Endothelial cell (in vitro differentiated cells): ENCODE measurements around the gene PPL. TPM values are rescaled to one million over a fixed set of nuclear protein-coding genes. Genes with fewer than 3 reads are reported as not detected.

Experiments used
- DNase-seq: peaks from one replicate; pipeline ENCODE4 v3.0.0; 2021; ENCODE audit warnings: low spot score
- H3K27ac Mint-ChIP-seq: one replicate; pipeline ENCODE4 v1.8.0; 2021; ENCODE audit warnings: mixed read lengths, inconsistent platforms; ENCODE audit not compliant: unreplicated experiment
- H3K27me3 Mint-ChIP-seq: one replicate; pipeline ENCODE4 v1.8.0; 2021; ENCODE audit warnings: mild to moderate bottlenecking, moderate library complexity, mixed read lengths, inconsistent platforms; ENCODE audit not compliant: unreplicated experiment
- H3K36me3 Mint-ChIP-seq: one replicate; pipeline ENCODE4 v1.8.0; 2021; ENCODE audit warnings: mild to moderate bottlenecking, low read depth, mixed read lengths, inconsistent platforms; ENCODE audit not compliant: unreplicated experiment
- H3K4me1 Mint-ChIP-seq: one replicate; pipeline ENCODE4 v1.8.0; 2021; ENCODE audit warnings: mild to moderate bottlenecking, mixed read lengths, inconsistent platforms; ENCODE audit not compliant: unreplicated experiment
- H3K4me3 Mint-ChIP-seq: one replicate; pipeline ENCODE4 v1.8.0; 2021; ENCODE audit warnings: mild to moderate bottlenecking, mixed read lengths, inconsistent platforms; ENCODE audit not compliant: unreplicated experiment
- H3K9me3 Mint-ChIP-seq: one replicate; pipeline ENCODE4 v1.8.0; 2021; ENCODE audit warnings: mixed read lengths, inconsistent platforms; ENCODE audit not compliant: unreplicated experiment
- CTCF ChIP-seq: fragments of 200-600 bp; sonication (generic); IDR thresholded peaks from one replicate; pipeline ENCODE4 v1.5.0; 2021; ENCODE audit warnings: antibody characterized with exemption; ENCODE audit not compliant: unreplicated experiment
- total RNA-seq: library from RNA; stranded (reverse); fragmentation: NEBNext Ultra II Directional; extraction: Animal tissue kit (Norgen Biotek cat#: 25700); gene quantifications from one replicate; pipeline ENCODE4 v1.2.1, GENCODE V29; 2021; ENCODE audit not compliant: unreplicated experiment

The PPL gene
- total RNA-seq, 1 donor from 2014 or later = 1.1 TPM

GRCh38 chr16:4891886-4892216 is 45.1 kb downstream of the PPL start:
- H3K36me3 Mint-ChIP-seq = peaks cover 15% of the 10 kb centered on the region
- H3K27ac Mint-ChIP-seq = no peak overlapping the region
- H3K9me3 Mint-ChIP-seq = no peaks in the 10 kb centered on the region
- H3K27me3 Mint-ChIP-seq = peaks cover 10% of the 10 kb centered on the region
- no peaks in the 10 kb centered on the region for H3K4me1 Mint-ChIP-seq
- no peak overlapping the region for H3K4me3 Mint-ChIP-seq
- TF ChIP-seq CTCF = no peak
- no peak for DNase-seq

- TF ChIP-seq CTCF = no peak
- H3K27ac Mint-ChIP-seq = no peak overlapping the region
- H3K4me1 Mint-ChIP-seq = no peaks in the 10 kb centered on the region
- no peaks in the 10 kb centered on the region for H3K9me3 Mint-ChIP-seq
- peaks cover 17% of the 10 kb centered on the region for H3K36me3 Mint-ChIP-seq
- no peak for DNase-seq
- H3K4me3 Mint-ChIP-seq = no peak overlapping the region
- H3K27me3 Mint-ChIP-seq = peaks cover 10% of the 10 kb centered on the region
These were observed 45.7 kb downstream of the PPL start for GRCh38 chr16:4891097-4891885.

- Mint-ChIP-seq H3K4me1 (no peaks in the 10 kb centered on the region), H3K27me3 (peaks cover 5% of the 10 kb centered on the region), H3K4me3 (no peak overlapping the region), H3K9me3 (no peaks in the 10 kb centered on the region), H3K36me3 (peaks cover 17% of the 10 kb centered on the region), H3K27ac (no peak overlapping the region)
- no peak for DNase-seq
- no peak for TF ChIP-seq CTCF
These were observed 46.3 kb downstream of the PPL start for GRCh38 chr16:4890686-4891085.

- Mint-ChIP-seq H3K9me3 (no peaks in the 10 kb centered on the region), H3K27ac (no peak overlapping the region), H3K27me3 (peaks cover 10% of the 10 kb centered on the region), H3K4me1 (no peaks in the 10 kb centered on the region), H3K4me3 (no peak overlapping the region), H3K36me3 (peaks cover 22% of the 10 kb centered on the region)
- no peak for DNase-seq
- TF ChIP-seq CTCF = no peak
These were observed 46.9 kb downstream of the PPL start for GRCh38 chr16:4890026-4890425.

GRCh38 chr16:4888428-4889135 is 48.4 kb downstream of the PPL start:
- H3K27me3 Mint-ChIP-seq = peaks cover 7% of the 10 kb centered on the region
- peaks cover 36% of the 10 kb centered on the region for H3K36me3 Mint-ChIP-seq
- DNase-seq = no peak
- H3K4me1 Mint-ChIP-seq = no peaks in the 10 kb centered on the region
- no peak overlapping the region for H3K4me3 Mint-ChIP-seq
- no peak for TF ChIP-seq CTCF
- H3K27ac Mint-ChIP-seq = no peak overlapping the region
- H3K9me3 Mint-ChIP-seq = no peaks in the 10 kb centered on the region
